22Rv1 (cell line): ENCODE measurements around the gene AUTS2.

Source experiments
- ZFX ChIP-seq: fragments of 450-650 bp; IDR thresholded peaks from 2 replicates; pipeline ENCODE4 v1.6.1; 2017; ENCODE audit warnings: antibody characterized with exemption, borderline replicate concordance
- TF ChIP-seq, protein P1 (sequence below): fragments of 450-650 bp; IDR thresholded peaks from 2 replicates; pipeline ENCODE4 v1.5.1; 2017; ENCODE audit warnings: mild to moderate bottlenecking

DNA sequence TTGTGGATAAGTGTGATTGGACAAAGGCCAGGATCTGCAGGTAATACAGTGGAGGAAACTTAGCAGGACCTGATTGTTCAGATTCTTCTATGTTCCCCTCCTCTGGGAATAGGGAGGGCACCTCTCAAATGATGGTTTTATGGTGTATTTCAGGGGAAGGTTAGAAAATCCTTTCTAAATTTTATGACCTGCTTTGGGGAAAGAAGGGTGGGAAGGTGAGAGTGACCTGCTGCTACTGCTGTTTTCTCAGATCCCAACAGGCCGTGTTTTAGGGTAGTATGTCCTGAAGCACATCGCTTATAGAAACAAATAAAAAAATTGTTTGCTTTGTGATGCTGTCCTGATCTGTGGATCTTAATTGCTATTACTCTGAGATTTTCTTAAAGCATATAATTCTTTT lies 1129.6 kb downstream of the AUTS2 start:
- TF ChIP-seq, protein P1, sequence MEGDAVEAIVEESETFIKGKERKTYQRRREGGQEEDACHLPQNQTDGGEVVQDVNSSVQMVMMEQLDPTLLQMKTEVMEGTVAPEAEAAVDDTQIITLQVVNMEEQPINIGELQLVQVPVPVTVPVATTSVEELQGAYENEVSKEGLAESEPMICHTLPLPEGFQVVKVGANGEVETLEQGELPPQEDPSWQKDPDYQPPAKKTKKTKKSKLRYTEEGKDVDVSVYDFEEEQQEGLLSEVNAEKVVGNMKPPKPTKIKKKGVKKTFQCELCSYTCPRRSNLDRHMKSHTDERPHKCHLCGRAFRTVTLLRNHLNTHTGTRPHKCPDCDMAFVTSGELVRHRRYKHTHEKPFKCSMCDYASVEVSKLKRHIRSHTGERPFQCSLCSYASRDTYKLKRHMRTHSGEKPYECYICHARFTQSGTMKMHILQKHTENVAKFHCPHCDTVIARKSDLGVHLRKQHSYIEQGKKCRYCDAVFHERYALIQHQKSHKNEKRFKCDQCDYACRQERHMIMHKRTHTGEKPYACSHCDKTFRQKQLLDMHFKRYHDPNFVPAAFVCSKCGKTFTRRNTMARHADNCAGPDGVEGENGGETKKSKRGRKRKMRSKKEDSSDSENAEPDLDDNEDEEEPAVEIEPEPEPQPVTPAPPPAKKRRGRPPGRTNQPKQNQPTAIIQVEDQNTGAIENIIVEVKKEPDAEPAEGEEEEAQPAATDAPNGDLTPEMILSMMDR: no peak
- no peak for TF ChIP-seq ZFX
